GM19372 (cell line): ENCODE measurements around the gene SLC30A9.

Experiments used
- ATAC-seq: cut with Tn5 transposase; IDR thresholded peaks from one replicate; pipeline ENCODE4 v1.9.1; 2021; ENCODE audit warnings: mild to moderate bottlenecking, low read depth, moderate library complexity; ENCODE audit not compliant: unreplicated experiment

Gene SLC30A9

GRCh38 chr4:42132099-42132498 lies 141.8 kb downstream of the SLC30A9 start:
- ATAC-seq = no peak

- no peak for ATAC-seq
These were observed 142.7 kb downstream of the SLC30A9 start for GRCh38 chr4:42133006-42133405.

- ATAC-seq = no peak
These were observed 146.0 kb downstream of the SLC30A9 start for GRCh38 chr4:42136371-42136770.
